ENCODE results near the gene MKI67.

GRCh38 chr10:128166151-128166550 is 39.9 kb upstream of the MKI67 start:
- TF ChIP-seq EP300 (IDR thresholded peaks at IDR 0.05; ENCODE audit: borderline replicate concordance): no peak
- no peak for TF ChIP-seq YY1 (IDR thresholded peaks at IDR 0.05; ENCODE audit: low read depth)
- TF ChIP-seq REST (IDR thresholded peaks at IDR 0.05; ENCODE audit: low read depth): no peak
- no peak for TF ChIP-seq TAF1 (IDR thresholded peaks at IDR 0.05; ENCODE audit: low read depth)
- no peak for TF ChIP-seq FOXM1 (IDR thresholded peaks at IDR 0.05; ENCODE audit: borderline replicate concordance, low read depth)
- no peak for TF ChIP-seq NFIC (IDR thresholded peaks at IDR 0.05)
- no peak for TF ChIP-seq EGR1 (IDR thresholded peaks at IDR 0.05)
- TF ChIP-seq MAX (IDR thresholded peaks at IDR 0.05): no peak

Data from Ishikawa (cell line).